Breast epithelium (tissue), 4 donors: ENCODE measurements around the gene CBL. TPM values are rescaled to one million over a fixed set of nuclear protein-coding genes. Genes with fewer than 3 reads are reported as not detected.

Experiments used
- DNase-seq, 2 donors: peaks; one replicate each; pipeline ENCODE4 v3.0.0-alpha.2; 2019; ENCODE audit warnings: low spot score in 2 of 2
- H3K27ac ChIP-seq, 2 donors: fragments of 200-600 bp; sonication (generic) in 1 of 2; one replicate each; pipeline ENCODE4 v1.5.1; 2016 to 2019; ENCODE audit warnings: mild to moderate bottlenecking in 1 of 2
- H3K27me3 ChIP-seq, 2 donors: fragments of 200-600 bp; sonication (generic) in 1 of 2; one replicate each; pipeline versions ENCODE4 v1.5.1 to v1.6.0; 2017 to 2019; ENCODE audit warnings: control low read depth in 1 of 2, mild to moderate bottlenecking in 1 of 2
- H3K36me3 ChIP-seq: fragments of 200-600 bp; one replicate; pipeline ENCODE4 v1.5.1; 2019
- H3K4me1 ChIP-seq, 2 donors: fragments of 200-600 bp; sonication (generic); one replicate each; pipeline ENCODE4 v1.5.1; 2016 to 2019; ENCODE audit warnings: control low read depth in 1 of 2
- H3K4me3 ChIP-seq, 3 donors: fragments of 200-600 bp; sonication (generic); 1 replicate in 2 of 3; 2 replicates in 1 of 3; pipeline ENCODE4 v1.5.1; 2016 to 2019; ENCODE audit warnings: mild to moderate bottlenecking in 3 of 3, moderate library complexity in 2 of 3
- H3K9me3 ChIP-seq, 2 donors: fragments of 200-600 bp; sonication (generic) in 1 of 2; one replicate each; pipeline ENCODE4 v1.5.1; 2016 to 2019; ENCODE audit warnings: control low read depth in 1 of 2
- POLR2A ChIP-seq: fragments of 450-650 bp; IDR thresholded peaks from one replicate; pipeline ENCODE4 v1.6.1; 2016; ENCODE audit warnings: antibody characterized with exemption, mild to moderate bottlenecking, moderate library complexity
- POLR2AphosphoS5 ChIP-seq, 3 donors: sonication (generic); formaldehyde crosslinking; IDR thresholded peaks; one replicate each; pipeline ENCODE4 v1.6.1; 2017; ENCODE audit warnings: antibody characterized with exemption in 3 of 3
- intact Hi-C: fragments of 100-400 bp; cut with DNase I; formaldehyde crosslinking; loops from one replicate; pipeline ENCODE4 v1.15.1; 2023; ENCODE audit warnings: low total_unique reads
- total RNA-seq, 3 donors: library from RNA; depleted of rRNA; stranded (reverse); fragments of >200 nt; gene quantifications; one replicate each; pipeline ENCODE4 v1.1.0, GENCODE V29; 2016
- TF ChIP-seq, protein P1 (sequence below), 3 donors: fragments of 450-650 bp; IDR thresholded peaks; one replicate each; pipeline ENCODE4 v1.5.1; 2016 to 2017; ENCODE audit warnings: antibody characterized with exemption in 3 of 3, mild to moderate bottlenecking in 3 of 3, moderate library complexity in 3 of 3

The CBL gene
- total RNA-seq, 3 donors from 2014 or later: 13.1 to 17.0 (median 14.3) TPM

DNA sequence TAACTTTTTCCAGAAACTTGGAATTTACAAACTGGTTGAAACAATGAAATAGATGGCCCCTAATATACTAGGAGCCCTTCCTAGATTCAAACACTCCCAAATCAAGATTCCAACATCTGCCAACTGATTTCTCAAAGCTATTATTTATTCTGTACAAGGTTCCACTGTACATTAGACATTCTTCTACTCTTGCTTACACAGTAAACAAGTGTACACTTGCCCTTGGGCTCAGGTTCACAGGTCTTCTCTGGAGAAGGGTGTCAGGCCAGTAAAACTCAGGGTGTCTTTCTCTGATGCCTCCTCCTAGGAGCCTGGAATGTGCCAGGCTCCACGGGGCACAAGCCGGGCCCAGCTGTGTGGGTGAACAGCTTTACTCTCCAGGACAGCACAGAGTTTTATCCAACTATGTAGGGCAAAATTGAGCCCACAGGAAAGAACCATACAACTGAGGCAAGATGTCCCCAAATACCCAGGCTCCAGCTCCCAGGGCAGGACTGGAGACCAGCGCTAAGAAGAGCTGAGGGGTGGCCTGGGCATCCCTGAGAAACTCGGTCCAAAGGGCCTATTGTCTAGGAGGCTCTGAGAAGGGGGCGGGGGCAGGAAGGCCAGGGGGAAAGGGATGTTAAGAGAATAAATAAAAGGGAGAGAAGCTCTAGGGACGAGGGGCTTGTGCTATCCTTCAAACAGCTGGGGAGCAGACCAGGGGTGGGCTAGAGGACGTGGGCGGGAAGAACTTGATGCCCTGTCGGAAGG lies 149.1 kb downstream of the CBL start:
- H3K4me1 ChIP-seq: peaks cover 0 to 4% of the 10 kb centered on the region in 2 donors
- no peak overlapping the region for H3K27ac ChIP-seq
- H3K36me3 ChIP-seq: no peaks in the 10 kb centered on the region
- intact Hi-C loops: loop anchor here (5.0 kb wide), 1 partner anchor 122 kb away; no protein-coding TSS in a partner anchor
- TF ChIP-seq POLR2A (no peak), POLR2AphosphoS5 (IDR thresholded peaks at IDR 0.05) (no peak)
- TF ChIP-seq, protein P1, sequence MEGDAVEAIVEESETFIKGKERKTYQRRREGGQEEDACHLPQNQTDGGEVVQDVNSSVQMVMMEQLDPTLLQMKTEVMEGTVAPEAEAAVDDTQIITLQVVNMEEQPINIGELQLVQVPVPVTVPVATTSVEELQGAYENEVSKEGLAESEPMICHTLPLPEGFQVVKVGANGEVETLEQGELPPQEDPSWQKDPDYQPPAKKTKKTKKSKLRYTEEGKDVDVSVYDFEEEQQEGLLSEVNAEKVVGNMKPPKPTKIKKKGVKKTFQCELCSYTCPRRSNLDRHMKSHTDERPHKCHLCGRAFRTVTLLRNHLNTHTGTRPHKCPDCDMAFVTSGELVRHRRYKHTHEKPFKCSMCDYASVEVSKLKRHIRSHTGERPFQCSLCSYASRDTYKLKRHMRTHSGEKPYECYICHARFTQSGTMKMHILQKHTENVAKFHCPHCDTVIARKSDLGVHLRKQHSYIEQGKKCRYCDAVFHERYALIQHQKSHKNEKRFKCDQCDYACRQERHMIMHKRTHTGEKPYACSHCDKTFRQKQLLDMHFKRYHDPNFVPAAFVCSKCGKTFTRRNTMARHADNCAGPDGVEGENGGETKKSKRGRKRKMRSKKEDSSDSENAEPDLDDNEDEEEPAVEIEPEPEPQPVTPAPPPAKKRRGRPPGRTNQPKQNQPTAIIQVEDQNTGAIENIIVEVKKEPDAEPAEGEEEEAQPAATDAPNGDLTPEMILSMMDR (IDR thresholded peaks at IDR 0.05): no peak
- no peaks in the 10 kb centered on the region for H3K27me3 ChIP-seq
- no peak for DNase-seq
- no peak overlapping the region for H3K4me3 ChIP-seq
- no peaks in the 10 kb centered on the region for H3K9me3 ChIP-seq

- Histone ChIP-seq H3K9me3 (no peaks in the 10 kb centered on the region), H3K27me3 (no peaks in the 10 kb centered on the region), H3K4me3 (peak overlapping the region; percentile 45 to 77 (median 52)), H3K4me1 (peaks cover 4 to 5% of the 10 kb centered on the region in 2 donors), H3K27ac (peak overlapping the region; percentile 73 to 82), H3K36me3 (no peaks in the 10 kb centered on the region)
- TF ChIP-seq, protein P1 (IDR thresholded peaks at IDR 0.05): peak; percentile 43 to 96 (median 95)
- TF ChIP-seq POLR2AphosphoS5 (IDR thresholded peaks at IDR 0.05): peak in 2 of 3 donors; percentile 27 to 48
- TF ChIP-seq POLR2A: no peak
- intact Hi-C loops: loop anchor here (5.0 kb wide), 1 partner anchor 121 kb away; no protein-coding TSS in a partner anchor
- peak; percentile 75 to 86 for DNase-seq
Measured at GRCh38 chr11:119356349-119357031, 150.4 kb downstream of the CBL start.

GRCh38 chr11:119357074-119357473 lies 150.9 kb downstream of the CBL start:
- TF ChIP-seq POLR2A (no peak), POLR2AphosphoS5 (IDR thresholded peaks at IDR 0.05) (no peak)
- TF ChIP-seq, protein P1 (IDR thresholded peaks at IDR 0.05): no peak
- H3K9me3 ChIP-seq: no peaks in the 10 kb centered on the region

More at GRCh38 chr11:119357074-119357473, 150.9 kb downstream of the CBL start:
- no peaks in the 10 kb centered on the region for H3K27me3 ChIP-seq
- peak overlapping the region; percentile 73 to 82 for H3K27ac ChIP-seq
- no peaks in the 10 kb centered on the region for H3K36me3 ChIP-seq
- H3K4me3 ChIP-seq: peak overlapping the region; percentile 45 to 77 (median 52)
- peaks cover 4 to 5% of the 10 kb centered on the region in 2 donors for H3K4me1 ChIP-seq
- no peak for DNase-seq
- intact Hi-C loops: loop anchor here (5.0 kb wide), 1 partner anchor 120 kb away; no protein-coding TSS in a partner anchor

Other genes starting within 250 kb of the CBL start
- not detected for gene FOXR1, start 234.6 kb upstream of the CBL start, total RNA-seq
- gene CENATAC, start 208.2 kb upstream of the CBL start, total RNA-seq: 10 to 100 TPM; 42.9 to 75.4 (median 71.1) TPM
- 1,000 to 10,000 TPM; 1,984 to 3,403 (median 2,926) TPM for gene RPS25, start 188.0 kb upstream of the CBL start, total RNA-seq
- gene TRAPPC4, start 187.6 kb upstream of the CBL start, total RNA-seq: 10 to 100 TPM; 52.6 to 63.7 (median 60.0) TPM
- 10 to 100 TPM; 21.8 to 25.9 (median 25.3) TPM for gene SLC37A4, start 175.5 kb upstream of the CBL start, total RNA-seq
- gene HYOU1, start 149.1 kb upstream of the CBL start, total RNA-seq: 10 to 100 TPM; 37.0 to 73.7 (median 57.5) TPM
- gene VPS11, start 138.5 kb upstream of the CBL start, total RNA-seq: 10 to 100 TPM; 38.0 to 53.9 (median 46.6) TPM
- gene HMBS, start 121.5 kb upstream of the CBL start, total RNA-seq: 10 to 100 TPM in 1 of 3 donors, 1 to 10 TPM in 2; 5.6 to 21.6 (median 8.9) TPM
- gene DPAGT1, start 104.5 kb upstream of the CBL start, total RNA-seq: 10 to 100 TPM; 18.4 to 32.5 (median 27.2) TPM
- 1 to 10 TPM; 5.1 to 6.9 (median 6.3) TPM for gene C2CD2L, start 99.0 kb upstream of the CBL start, total RNA-seq
- gene HINFP, start 84.8 kb upstream of the CBL start, total RNA-seq: 10 to 100 TPM; 17.9 to 29.6 (median 29.2) TPM
- gene ABCG4, start 57.3 kb upstream of the CBL start, total RNA-seq: under 1 TPM in 1 of 3 donors, not detected in 2; 0.16 TPM
- 10 to 100 TPM; 11.5 to 16.1 (median 13.3) TPM for gene NLRX1, start 37.6 kb upstream of the CBL start, total RNA-seq
- gene NHERF4, start 20.9 kb upstream of the CBL start, total RNA-seq: 1 to 10 TPM in 2 of 3 donors, under 1 TPM in 1; 0.32 to 2.6 (median 1.2) TPM
- gene MCAM, start 110.8 kb downstream of the CBL start, total RNA-seq: 1,000 to 10,000 TPM in 1 of 3 donors, 100 to 1,000 TPM in 2; 170 to 1,725 (median 408) TPM
- 10 to 100 TPM in 1 of 3 donors, 1 to 10 TPM in 2; 8.8 to 11.2 (median 9.7) TPM for gene RNF26, start 128.2 kb downstream of the CBL start, total RNA-seq
- gene C1QTNF5, start 134.5 kb downstream of the CBL start, total RNA-seq: 10 to 100 TPM; 14.3 to 55.0 (median 38.0) TPM
- under 1 TPM in 1 of 3 donors, not detected in 2; 0.16 TPM for gene MFRP, start 140.4 kb downstream of the CBL start, total RNA-seq
- 1 to 10 TPM in 2 of 3 donors, under 1 TPM in 1; 0.48 to 3.8 (median 2.0) TPM for gene USP2, start 175.4 kb downstream of the CBL start, total RNA-seq
- 10 to 100 TPM in 2 of 3 donors, 1 to 10 TPM in 1; 8.5 to 26.3 (median 23.8) TPM for gene THY1, start 216.8 kb downstream of the CBL start, total RNA-seq